D721Med (cell line): ENCODE measurements around the gene TACR2.

Experiments
- DNase-seq: peaks from one replicate; pipeline ENCODE4 v3.0.0; 2011; ENCODE audit warnings: low spot score; ENCODE audit not compliant: insufficient read length
- FAIRE-seq: peaks from 2 replicates; lab custom pipeline; 2011; peaks lifted over from hg19 to GRCh38; lab: Jason Lieb, UNC
- TF ChIP-seq, protein P1 (sequence below): IDR thresholded peaks from 2 replicates; pipeline ENCODE4 v1.5.1; 2012; ENCODE audit warnings: mild to moderate bottlenecking, control low read depth; ENCODE audit not compliant: insufficient read depth; ENCODE audit errors: missing control alignments

Gene TACR2

DNA sequence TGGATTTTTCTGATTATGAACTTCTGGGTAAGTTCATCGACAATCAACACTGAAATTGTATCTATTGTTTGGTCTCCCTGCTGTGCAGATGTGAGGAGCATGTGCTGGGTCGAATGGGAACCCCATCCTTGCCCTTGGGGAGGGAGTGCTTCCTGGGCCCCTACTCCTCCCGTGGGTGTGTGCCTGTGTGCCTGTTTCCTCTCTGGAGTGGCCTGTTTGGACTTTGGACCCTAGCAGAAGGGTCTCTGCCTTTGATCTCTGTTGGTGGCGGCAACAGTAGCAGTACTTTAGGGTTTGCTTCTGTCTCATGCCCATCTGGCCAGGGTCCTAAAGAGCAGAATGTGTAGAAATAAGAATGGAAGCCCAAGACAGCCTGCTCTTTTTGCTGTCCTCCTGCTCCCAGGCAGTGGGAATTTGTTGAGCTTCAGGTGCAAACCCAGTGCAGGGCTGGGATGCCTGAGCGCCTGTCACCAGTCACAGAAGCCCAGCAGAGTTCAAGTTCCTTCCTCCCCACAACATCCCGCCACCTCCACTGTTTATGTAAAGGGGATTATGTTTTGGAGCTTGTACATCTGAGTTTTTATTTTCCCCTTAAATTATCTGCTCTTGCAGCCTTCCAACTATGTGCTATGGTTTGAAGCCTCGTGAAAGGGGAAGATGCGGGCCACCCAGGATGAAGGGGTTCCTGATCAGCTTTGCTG, 1.5 kb upstream of the TACR2 start:
- FAIRE-seq, result no peak
- DNase-seq, result no peak
- TF ChIP-seq, protein P1, sequence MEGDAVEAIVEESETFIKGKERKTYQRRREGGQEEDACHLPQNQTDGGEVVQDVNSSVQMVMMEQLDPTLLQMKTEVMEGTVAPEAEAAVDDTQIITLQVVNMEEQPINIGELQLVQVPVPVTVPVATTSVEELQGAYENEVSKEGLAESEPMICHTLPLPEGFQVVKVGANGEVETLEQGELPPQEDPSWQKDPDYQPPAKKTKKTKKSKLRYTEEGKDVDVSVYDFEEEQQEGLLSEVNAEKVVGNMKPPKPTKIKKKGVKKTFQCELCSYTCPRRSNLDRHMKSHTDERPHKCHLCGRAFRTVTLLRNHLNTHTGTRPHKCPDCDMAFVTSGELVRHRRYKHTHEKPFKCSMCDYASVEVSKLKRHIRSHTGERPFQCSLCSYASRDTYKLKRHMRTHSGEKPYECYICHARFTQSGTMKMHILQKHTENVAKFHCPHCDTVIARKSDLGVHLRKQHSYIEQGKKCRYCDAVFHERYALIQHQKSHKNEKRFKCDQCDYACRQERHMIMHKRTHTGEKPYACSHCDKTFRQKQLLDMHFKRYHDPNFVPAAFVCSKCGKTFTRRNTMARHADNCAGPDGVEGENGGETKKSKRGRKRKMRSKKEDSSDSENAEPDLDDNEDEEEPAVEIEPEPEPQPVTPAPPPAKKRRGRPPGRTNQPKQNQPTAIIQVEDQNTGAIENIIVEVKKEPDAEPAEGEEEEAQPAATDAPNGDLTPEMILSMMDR, result no peak

DNA sequence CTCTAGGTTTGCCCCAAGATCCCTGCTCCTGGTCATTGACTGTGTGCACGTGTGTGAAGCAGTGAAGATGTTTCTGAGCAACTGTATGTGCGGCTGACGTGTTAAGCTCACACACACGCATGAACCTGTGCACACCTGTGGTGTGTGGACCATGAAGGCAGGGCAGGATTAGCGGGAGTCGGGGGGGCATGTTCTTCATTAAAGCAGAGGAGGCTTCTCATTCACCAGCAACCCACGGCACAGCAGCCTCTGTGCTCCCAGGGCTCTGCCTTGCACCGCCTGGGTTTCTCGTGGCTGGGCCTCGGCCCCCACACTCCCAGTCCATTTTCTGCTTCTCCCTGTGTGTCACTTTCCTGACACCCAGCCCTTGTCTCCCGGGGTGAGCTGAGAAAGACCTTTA, 824 bp upstream of the TACR2 start:
- DNase-seq (no peak), FAIRE-seq (no peak)
- TF ChIP-seq, protein P1, result no peak

DNA sequence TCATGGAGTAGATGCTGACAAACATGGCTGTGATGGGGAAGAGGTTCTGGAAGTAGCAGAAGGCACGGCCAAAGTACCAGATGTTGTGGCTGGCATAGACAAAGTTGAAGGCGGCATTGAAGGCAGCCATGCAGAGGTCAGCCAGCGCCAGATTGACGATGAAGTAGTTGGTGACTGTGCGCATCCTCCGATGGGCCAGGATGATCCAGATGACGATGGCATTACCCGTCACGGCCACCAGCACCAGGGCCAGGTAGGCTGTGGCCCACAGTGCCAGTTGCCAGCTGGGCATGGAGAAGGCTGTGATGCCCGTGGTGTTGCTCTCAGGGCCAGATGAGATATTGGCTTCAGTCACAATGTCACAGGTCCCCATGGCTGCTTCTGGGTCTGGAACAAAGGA, 767 bp downstream of the TACR2 start:
- FAIRE-seq, result no peak
- DNase-seq, result no peak
- TF ChIP-seq, protein P1, result no peak

DNA sequence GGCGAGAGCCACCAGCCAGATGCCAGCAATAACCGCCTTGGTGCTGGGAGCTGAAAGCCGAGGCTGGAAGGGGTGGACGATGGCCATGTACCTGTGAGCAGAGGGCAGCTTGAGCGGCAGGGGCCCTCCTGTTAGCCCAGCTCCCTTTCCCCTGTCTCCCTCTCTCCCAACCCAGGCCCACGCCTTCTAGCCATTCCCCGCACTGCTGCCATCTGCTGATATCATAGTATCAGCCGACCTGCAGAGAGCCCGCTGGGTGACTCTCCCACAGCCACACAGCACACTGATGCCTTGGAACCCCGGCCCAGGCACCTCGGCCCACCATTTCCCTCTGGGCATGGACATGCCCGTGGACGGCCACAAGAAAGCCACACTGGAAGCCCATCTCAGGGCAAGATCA, 1.7 kb downstream of the TACR2 start:
- DNase-seq (no peak), FAIRE-seq (no peak)
- TF ChIP-seq, protein P1, result no peak

DNA sequence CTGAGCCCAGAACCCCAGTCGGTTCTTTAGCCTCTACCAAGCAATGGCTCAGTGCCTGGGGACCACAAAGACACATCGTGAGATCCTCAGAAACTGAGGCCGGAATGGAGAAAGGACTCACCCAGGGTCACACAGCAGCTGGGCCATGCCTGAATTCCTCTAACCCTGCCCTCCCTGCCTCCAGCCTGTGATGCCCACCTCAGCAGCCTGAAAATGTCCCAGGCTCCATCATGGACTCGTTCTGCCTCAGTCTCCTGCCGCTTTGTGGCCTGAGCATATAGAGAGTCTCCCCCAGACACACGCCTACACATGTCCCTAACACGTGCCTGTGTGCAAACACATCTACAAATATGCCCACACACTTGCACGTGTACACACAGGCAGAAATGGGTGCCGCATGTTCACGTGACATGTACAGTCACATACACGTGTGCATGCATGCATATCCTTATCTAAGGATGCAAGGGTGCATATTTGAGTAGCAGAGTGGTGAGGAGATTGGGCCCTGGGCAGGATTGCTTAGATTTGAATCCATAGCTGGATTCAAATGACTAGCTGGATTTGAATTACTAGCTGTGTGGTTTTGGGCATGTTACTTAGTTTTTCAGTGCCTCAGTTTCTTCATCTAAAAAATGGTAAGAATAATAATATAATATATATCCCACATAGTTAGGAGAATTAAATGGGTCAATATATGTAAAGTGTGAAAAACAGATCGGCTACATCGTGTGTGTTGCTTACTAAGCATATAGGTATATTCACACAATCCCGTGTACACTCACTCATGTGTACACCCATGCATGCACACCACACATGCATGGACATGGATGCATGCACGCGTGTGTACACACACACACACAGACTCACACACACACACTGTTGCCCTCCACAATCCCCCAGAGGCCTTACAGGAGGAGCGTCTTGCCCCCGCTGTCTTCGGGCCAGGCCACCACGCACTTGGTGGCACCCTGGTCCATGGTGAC, 2.4 kb downstream of the TACR2 start:
- FAIRE-seq (no peak), DNase-seq (no peak)
- TF ChIP-seq, protein P1, result no peak

DNA sequence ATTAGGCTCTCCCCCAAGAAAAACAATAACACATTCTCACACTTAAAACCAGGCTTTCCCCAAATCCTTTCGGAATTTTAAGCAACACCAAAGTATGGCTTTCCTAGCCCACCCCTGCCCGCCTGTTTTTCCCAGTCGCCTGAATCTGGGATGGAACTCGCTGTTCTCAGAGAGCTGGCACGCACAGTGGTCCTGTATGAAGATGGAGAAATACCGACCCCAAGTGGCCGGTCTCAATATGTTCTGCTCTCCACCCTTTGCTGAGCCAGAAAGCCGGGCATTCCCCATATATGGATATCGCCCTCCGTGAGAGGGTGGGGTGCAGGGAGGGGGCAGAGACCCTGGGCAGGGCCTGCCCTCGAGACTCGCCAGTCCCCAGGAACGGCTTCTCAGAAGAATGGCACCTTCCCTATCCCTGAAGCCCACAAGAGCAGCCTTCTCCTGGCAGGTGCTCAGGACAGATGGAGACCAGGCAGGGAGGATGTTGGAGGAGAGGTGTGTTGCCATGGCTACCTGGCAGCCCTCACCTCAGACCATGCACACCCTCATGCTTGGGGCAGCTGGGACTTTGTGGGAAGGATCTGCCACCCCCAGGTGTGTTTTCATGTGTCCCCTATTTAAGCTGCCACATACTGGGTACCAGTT, 3.4 kb downstream of the TACR2 start:
- FAIRE-seq (no peak), DNase-seq (no peak)
- TF ChIP-seq, protein P1, result peak; percentile 68
